Neural crest cell (in vitro differentiated cells): ENCODE results near the gene PDE8B. TPM values are rescaled to one million over a fixed set of nuclear protein-coding genes. Genes with fewer than 3 reads are reported as not detected.

Experiments used
- DNase-seq: peaks from one replicate; pipeline ENCODE4 v3.0.0; 2021; ENCODE audit warnings: low read depth, mixed read lengths, low spot score
- H3K27ac Mint-ChIP-seq: one replicate; pipeline ENCODE4 v1.8.0; 2021; ENCODE audit warnings: mild to moderate bottlenecking, mixed read lengths; ENCODE audit not compliant: unreplicated experiment
- H3K27me3 Mint-ChIP-seq: 2 replicates; pipeline ENCODE4 v1.8.0; 2021; ENCODE audit warnings: low read depth, mild to moderate bottlenecking, mixed read lengths
- H3K36me3 Mint-ChIP-seq: 2 replicates; pipeline ENCODE4 v1.8.0; 2021; ENCODE audit warnings: low read depth, mild to moderate bottlenecking, mixed read lengths
- H3K4me1 Mint-ChIP-seq: 2 replicates; pipeline ENCODE4 v1.8.0; 2021; ENCODE audit warnings: mixed read lengths
- H3K4me3 Mint-ChIP-seq: one replicate; pipeline ENCODE4 v1.8.0; 2021; ENCODE audit warnings: mild to moderate bottlenecking, mixed read lengths
- H3K9me3 Mint-ChIP-seq: 2 replicates; pipeline ENCODE4 v1.8.0; 2021; ENCODE audit warnings: mixed read lengths
- total RNA-seq: library from RNA; stranded (reverse); gene quantifications from 2 replicates; pipeline ENCODE4 v1.2.1, GENCODE V29; 2021
- TF ChIP-seq, protein P1 (sequence below): fragments of 200-600 bp; sonication (generic); conservative IDR thresholded peaks from 2 replicates; pipeline ENCODE4 v1.5.0; 2021; ENCODE audit warnings: antibody characterized with exemption, mild to moderate bottlenecking

The PDE8B gene
- total RNA-seq, 1 donor from 2014 or later: 0.44 TPM

DNA sequence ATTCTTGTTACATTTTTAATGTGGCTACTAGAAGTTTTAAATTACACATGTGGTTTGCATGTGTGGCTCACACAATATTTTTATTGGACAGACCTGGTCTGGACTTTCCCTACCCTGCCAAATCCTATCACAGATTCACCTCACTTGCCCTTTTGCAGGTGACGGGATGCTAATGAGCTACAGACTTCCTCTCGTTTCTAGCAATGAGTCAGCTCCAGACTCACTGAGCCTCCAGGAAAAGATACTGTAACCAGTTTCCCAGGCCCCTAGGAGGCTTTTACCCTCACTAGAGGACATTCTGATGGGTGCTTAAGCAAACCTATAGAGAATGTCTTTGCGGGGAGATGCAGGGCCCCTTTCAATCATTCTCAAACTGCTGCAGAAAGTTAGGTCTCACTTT lies 146.3 kb downstream of the PDE8B start:
- no peaks in the 10 kb centered on the region for H3K9me3 Mint-ChIP-seq
- no peak for DNase-seq
- TF ChIP-seq, protein P1, sequence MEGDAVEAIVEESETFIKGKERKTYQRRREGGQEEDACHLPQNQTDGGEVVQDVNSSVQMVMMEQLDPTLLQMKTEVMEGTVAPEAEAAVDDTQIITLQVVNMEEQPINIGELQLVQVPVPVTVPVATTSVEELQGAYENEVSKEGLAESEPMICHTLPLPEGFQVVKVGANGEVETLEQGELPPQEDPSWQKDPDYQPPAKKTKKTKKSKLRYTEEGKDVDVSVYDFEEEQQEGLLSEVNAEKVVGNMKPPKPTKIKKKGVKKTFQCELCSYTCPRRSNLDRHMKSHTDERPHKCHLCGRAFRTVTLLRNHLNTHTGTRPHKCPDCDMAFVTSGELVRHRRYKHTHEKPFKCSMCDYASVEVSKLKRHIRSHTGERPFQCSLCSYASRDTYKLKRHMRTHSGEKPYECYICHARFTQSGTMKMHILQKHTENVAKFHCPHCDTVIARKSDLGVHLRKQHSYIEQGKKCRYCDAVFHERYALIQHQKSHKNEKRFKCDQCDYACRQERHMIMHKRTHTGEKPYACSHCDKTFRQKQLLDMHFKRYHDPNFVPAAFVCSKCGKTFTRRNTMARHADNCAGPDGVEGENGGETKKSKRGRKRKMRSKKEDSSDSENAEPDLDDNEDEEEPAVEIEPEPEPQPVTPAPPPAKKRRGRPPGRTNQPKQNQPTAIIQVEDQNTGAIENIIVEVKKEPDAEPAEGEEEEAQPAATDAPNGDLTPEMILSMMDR: no peak
- H3K4me3 Mint-ChIP-seq: no peak overlapping the region
- H3K36me3 Mint-ChIP-seq: no peaks in the 10 kb centered on the region
- no peaks in the 10 kb centered on the region for H3K4me1 Mint-ChIP-seq
- H3K27ac Mint-ChIP-seq: no peak overlapping the region
- no peaks in the 10 kb centered on the region for H3K27me3 Mint-ChIP-seq

DNA sequence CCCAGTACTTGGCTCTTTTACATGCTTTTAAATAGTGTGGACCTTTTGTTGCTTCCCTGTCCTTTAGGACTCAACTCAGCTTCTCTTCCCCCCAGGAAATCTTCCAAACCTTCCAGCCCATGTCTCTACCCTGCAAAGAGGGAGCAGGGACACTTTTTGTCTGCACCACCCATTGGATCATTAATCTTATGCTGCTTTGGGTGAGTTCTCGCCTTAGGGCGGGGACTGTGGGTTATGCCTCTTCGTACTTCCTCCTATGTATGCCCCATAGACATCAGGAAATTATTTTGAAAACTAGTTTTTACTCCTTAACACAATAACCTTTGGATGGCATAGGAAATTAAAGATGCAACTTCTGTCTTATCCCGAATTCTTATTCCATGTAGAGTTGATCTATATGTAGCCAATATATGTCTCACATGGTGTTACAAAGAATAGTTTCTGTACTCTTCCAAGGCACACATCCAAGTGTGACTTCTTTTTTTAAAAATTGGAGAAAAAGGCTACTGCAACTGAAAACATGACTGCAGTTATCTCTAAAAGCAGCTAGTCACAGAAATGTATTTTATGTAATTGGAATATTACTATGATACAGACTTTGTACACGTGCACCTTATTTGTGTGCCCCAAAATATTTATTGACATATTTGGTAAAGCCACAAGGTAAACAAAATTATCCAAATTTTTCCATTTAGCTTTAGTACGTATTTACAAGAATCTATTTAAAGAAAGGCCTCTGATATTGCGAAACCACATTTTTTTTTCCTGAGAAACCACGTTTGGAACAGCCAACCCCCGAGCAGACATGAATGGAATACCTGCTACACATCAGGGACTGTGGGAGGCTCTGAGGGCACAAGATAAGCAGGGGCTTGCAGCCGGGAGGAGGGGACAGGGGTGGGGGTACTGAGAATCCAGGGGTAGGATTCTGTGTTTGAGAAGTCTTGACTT lies 148.1 kb downstream of the PDE8B start:
- no peaks in the 10 kb centered on the region for H3K27me3 Mint-ChIP-seq
- H3K27ac Mint-ChIP-seq: no peak overlapping the region
- H3K36me3 Mint-ChIP-seq: no peaks in the 10 kb centered on the region
- no peaks in the 10 kb centered on the region for H3K9me3 Mint-ChIP-seq
- no peaks in the 10 kb centered on the region for H3K4me1 Mint-ChIP-seq
- H3K4me3 Mint-ChIP-seq: no peak overlapping the region
- no peak for DNase-seq
- TF ChIP-seq, protein P1: no peak

- no peaks in the 10 kb centered on the region for H3K27me3 Mint-ChIP-seq
- no peak overlapping the region for H3K27ac Mint-ChIP-seq
- H3K9me3 Mint-ChIP-seq: no peaks in the 10 kb centered on the region
- H3K4me1 Mint-ChIP-seq: no peaks in the 10 kb centered on the region
- TF ChIP-seq, protein P1: no peak
- no peaks in the 10 kb centered on the region for H3K36me3 Mint-ChIP-seq
- no peak overlapping the region for H3K4me3 Mint-ChIP-seq
- DNase-seq: no peak
These were observed 148.8 kb downstream of the PDE8B start for GRCh38 chr5:77359231-77359630.

- no peaks in the 10 kb centered on the region for H3K27me3 Mint-ChIP-seq
- no peaks in the 10 kb centered on the region for H3K9me3 Mint-ChIP-seq
- TF ChIP-seq, protein P1: no peak
- H3K4me3 Mint-ChIP-seq: no peak overlapping the region
- no peaks in the 10 kb centered on the region for H3K4me1 Mint-ChIP-seq
- no peaks in the 10 kb centered on the region for H3K36me3 Mint-ChIP-seq
- DNase-seq: no peak
- H3K27ac Mint-ChIP-seq: no peak overlapping the region
These were observed 149.9 kb downstream of the PDE8B start for GRCh38 chr5:77360381-77360780.

- no peak overlapping the region for H3K27ac Mint-ChIP-seq
- no peak overlapping the region for H3K4me3 Mint-ChIP-seq
- H3K27me3 Mint-ChIP-seq: no peaks in the 10 kb centered on the region
- no peaks in the 10 kb centered on the region for H3K36me3 Mint-ChIP-seq
- DNase-seq: no peak
- TF ChIP-seq, protein P1: no peak
- no peaks in the 10 kb centered on the region for H3K4me1 Mint-ChIP-seq
- H3K9me3 Mint-ChIP-seq: no peaks in the 10 kb centered on the region
These were observed 150.5 kb downstream of the PDE8B start for GRCh38 chr5:77360973-77361372.
